ENCODE measurements around the gene CAPN9.

The CAPN9 gene

DNA sequence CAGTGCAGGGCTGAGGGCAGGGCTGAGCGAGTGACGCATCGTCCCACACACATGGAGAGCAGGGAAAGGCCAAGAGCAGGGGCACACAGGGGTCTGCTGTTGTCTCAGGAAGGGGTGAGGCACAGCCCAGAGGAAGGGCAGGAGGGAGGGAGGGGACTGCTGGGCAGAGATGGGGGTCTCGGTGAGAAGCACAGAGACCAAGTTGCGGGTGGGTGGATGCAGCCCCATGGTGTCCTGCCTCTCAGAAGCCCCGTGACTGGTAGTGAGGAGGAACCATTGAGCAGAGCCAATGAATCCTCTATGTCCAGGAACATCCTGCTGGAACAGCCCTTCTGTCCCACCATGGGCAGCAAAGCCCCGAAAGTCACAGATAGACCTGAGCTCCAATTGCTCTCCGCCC is 103.4 kb downstream of the CAPN9 start:
- DNase-seq (ENCODE audit: low read depth in 2 of 2): no peak

DNA sequence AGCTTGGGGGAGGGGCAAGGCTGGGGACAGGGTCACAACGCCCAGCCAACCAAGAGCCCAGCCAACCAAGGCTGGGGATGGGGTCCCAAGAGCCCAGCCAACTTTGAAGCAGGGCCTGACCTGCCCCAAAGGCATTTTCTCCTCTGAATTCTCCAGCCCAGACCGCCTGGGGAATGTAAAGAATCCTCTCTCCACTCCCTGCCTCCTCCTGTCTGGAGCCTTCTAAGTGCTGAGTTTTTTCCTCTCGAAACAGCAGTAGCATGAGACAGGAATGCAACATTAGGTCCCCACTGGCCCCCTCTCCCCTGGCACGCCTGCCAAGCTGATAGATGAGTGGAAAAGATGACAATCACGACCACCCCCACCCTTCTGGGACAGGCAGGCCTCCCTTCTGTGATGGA is 104.1 kb downstream of the CAPN9 start:
- no peak for DNase-seq (ENCODE audit: low read depth in 2 of 2)
